Fibroblast of skin of left quadriceps (primary cell): ENCODE measurements around the gene UBE2L6.
"Not testable (repeated sequence)": the region's sequence is repeated elsewhere in the genome, so short reads cannot be mapped to it uniquely, and the experiment has no call there.

Source experiments
- DNase-seq, 2 experiments: peaks; one replicate each; pipeline ENCODE4 v3.0.0-alpha.2; 2013; ENCODE audit warnings: low read depth in 2 of 2

Gene UBE2L6

DNA sequence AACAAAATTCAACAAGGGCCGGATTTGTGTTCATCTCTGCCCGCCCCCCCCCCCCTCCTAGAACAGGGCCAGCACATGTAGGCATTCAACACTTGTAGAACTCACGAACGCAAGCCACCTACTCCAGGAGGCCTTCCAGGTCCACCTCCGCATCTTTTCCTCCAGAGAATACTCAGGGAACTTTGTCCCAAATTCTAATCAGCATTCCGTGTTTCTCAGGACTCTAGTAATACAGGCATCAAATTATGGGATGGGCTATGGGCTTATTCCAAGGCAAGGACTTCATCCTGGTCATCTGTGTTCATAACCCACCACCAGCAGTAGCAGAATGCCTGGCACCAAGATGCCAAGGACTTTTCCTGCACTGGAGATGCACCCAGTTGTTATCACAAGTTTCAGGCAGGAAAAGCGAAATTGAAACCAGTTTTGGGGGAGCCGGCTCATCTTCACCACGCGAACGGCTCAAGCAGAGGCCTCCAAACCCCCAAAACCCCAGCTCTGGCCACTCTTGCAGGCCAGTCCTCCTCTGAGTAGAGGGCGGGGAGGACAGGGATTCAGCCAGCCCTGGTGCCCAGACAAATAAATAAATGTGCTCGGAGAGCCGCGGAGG is 462 bp downstream of the UBE2L6 start:
- no peak for DNase-seq

DNA sequence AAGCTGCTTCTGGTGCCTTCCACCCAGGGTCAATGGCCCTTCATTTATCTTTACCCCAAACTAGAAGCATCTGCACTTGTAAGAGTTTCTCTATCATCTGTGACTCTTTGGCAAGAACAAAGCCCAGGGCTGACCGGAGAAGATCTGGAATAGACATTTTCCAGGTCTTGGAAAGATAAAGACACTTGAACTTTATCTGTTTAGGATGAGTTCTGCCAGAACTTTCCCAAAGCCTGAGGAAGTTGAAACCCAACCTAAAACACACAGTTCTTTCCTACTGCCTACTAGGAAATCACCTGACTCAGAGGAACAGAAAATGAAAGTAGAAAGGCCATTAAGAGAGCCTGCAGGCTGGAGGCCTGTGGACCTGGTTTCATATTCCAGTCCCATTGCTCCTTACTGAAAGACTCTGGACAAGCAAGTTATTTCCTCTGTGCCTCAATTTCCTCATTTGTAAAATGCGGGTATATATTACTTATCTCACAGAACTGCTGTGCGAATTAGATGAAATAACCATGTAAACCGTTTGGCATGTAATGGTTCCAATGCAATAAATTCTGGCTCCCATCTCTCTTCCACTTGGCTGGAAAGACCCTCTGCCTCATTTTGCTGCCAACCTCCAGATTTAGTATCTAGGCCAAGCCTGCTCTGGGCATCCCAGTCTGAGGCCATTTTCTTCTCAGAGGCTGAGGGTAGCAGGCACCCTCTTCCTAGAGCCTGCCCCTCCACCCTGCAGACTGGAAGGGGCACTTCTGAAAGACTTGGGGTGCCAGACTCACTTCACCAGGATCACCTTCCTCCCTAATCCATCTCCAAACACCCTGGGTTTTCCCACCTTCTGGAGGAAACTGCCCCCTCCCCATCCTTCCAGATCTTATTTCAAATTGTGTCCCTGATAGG is 1.2 kb downstream of the UBE2L6 start:
- DNase-seq: no peak

DNA sequence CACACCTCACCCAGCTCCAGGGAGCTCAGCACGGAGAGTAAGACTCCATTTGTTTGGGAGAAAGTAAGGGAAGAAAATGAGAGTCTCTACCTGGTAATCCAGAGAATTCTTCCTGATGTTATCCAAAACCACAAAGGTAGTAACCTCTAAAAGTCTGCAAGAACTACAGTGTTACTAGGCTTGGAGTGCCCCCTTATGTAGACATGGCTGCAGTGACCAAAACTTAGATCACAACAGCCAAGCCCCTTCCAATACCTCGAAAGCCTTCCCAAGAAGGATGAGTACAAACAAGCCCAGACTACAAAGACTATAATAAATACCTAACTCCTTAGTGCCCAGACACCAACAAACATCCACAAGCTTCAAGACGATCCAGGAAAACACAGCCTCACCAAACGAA is 4.9 kb downstream of the UBE2L6 start:
- no peak for DNase-seq

DNA sequence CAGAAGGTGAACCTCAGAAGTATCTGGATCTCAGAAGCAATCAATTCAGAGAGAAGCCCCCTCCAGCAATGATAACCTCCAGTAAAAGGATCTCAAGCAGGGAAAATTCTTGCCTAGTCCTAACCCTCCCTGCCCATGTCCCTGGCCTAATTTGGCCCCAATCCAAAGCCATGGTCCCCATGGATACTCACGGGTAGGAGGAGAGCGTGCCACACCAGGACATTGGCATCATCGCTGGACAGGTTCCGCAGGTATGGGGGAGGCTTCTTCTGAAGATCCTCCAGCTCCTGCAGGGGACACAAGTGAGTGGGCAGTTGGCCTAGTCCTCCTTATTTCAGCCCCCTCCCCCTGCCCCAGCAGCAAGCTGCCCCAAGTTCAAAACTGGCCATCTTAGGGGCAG is 7.3 kb downstream of the UBE2L6 start:
- no peak for DNase-seq

GRCh38 chr11:57556041-57556440 is 11.4 kb downstream of the UBE2L6 start:
- no peak for DNase-seq

DNA sequence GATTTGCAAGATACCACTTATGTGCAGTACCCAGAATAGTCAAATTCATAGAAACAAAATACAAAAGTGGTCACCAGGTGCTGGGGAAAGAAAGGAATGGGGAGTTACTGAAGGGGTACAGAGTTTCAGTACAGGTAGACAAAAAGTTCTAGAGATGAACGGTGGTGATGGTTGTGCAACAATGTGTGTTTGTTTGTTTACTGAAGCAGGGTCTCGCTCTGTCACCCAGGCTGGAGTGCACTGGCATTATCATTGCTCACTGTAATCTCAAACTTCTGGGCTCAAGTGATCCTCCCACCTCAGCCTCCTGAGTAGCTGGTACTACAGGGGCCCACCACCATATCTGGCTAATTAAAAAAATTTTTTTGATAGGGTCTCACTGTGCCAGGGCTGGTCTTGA is 12.1 kb downstream of the UBE2L6 start:
- no peak for DNase-seq

- no peak for DNase-seq
Observed at GRCh38 chr11:57552479-57552878, 15.0 kb downstream of the UBE2L6 start.

GRCh38 chr11:57551941-57552340 is 15.5 kb downstream of the UBE2L6 start:
- no peak for DNase-seq

DNA sequence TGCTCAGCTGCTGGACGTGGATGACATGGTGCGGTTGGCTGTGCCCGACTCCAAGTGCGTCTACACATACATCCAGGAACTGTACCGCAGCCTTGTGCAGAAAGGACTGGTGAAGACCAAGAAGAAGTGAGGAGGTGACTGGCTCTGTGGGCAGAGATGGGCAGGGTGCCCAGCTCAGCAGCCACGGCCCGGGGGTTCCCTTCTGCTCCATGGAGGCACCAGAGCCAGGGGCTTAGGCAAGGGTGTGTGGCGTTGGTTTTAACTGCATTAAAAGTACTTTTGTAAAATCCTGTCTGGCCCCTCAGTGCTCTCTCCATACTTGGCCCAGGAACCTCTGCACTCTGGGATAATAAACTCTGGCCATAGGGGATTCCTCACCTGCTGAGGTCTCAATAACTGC is 17.5 kb downstream of the UBE2L6 start:
- DNase-seq: no peak

- no peak for DNase-seq
Observed at GRCh38 chr11:57547854-57548377, 19.6 kb downstream of the UBE2L6 start.

DNA sequence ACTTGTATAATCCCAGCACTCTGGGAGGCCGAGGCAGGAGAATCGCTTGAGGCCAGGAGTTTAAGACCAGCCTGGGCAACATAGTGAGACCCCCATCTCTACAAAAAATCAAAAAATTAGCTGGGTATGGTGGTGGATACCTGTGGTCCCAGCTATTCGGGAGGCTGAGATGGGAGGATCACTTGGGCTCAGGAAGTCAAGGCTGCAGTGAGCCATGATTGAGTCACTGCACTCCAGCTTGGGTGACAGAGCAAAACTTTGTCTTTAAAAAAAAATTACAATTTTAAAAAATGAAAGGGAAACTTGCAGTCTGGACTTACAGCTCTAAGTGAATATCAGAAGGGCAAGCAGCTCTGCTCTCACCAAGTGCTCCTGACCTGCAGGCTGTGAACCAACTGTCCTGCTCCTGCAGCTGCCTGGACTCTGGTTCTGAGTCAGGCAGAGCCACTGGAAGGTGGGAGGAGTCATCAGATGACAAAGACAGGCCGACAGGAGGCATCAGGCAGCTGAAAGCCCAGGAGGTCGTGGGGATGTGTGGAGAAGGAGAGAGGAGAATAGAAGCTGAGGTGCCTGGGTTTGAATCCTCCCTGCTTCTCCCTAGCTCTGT is 20.5 kb downstream of the UBE2L6 start:
- no peak for DNase-seq

- no peak for DNase-seq
Observed at GRCh38 chr11:57546451-57546850, 21.0 kb downstream of the UBE2L6 start.

DNA sequence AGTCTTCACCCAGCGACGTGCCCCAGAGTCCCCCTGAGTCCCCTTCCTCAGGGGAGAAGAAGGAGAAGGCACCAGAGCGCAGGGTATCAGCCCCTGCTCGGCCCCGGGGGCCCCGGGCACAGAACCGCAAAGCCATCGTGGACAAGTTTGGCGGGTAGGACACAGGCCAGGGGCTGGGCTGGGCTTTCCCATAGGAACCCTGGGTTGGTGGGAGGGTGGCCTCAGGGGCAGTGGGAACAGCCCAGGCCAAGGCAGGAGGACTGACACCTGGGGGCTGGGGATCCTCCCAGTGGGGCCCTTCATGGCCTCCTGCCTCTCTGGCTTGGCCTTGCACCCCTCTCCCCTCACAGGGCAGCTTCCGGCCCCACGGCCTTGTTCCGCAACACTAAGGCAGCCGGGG is 21.6 kb downstream of the UBE2L6 start:
- DNase-seq: no peak

- DNase-seq: no peak
Observed at GRCh38 chr11:57544566-57544965, 22.9 kb downstream of the UBE2L6 start.

GRCh38 chr11:57543593-57543992 is 23.9 kb downstream of the UBE2L6 start:
- no peak for DNase-seq

DNA sequence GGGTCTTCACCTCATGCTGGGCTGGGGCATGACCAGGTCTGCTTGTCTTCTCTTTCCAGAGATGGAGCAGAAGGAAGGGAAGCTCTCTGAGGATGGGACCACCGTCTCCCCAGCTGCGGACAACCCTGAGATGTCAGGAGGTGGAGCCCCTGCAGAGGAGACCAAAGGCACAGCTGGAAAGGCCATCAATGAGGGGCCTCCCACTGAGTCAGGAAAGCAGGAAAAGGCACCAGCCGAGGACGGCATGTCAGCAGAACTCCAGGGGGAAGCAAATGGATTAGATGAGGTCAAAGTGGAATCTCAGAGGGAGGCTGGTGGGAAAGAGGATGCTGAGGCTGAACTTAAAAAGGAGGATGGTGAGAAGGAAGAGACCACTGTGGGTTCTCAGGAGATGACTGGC is 24.9 kb downstream of the UBE2L6 start:
- no peak for DNase-seq

DNA sequence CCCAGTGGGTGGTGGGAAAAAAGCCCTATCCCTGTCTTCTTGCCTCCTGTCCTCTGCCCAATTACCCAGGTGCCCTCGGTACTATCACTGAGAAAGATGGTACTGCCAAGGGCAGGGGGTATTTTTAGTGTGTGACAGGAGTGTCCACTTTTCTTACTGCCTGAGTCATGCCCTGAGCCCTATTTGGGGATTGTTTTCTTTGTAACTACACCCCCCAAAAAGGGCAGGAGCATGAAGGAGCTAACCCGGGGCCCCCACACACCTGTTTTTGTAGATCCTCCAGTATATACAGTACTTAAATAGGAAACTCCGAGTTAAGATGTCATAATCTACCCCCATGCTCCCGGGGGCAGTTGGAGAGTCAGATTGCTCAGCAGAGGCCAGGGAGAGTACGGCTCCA is 26.3 kb downstream of the UBE2L6 start:
- DNase-seq: no peak

DNA sequence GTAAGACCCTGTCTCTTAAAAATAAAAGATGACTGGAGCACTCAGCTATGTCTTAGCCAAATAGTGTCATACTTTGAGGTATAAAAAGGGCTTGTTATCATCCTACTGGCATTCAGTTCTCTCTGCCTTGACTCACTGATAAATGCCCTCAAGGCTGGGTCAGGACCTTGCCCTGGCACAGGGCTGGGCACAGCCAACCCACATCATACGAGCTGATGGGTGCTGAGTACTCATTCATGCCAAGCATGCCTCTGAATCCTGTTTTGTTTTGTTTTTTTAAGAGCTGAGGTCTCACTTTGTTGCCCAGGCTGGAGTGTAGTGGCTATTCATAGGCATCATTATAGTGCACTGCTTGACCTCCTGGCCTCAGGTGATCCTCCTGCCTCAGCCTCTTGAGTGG is 28.1 kb downstream of the UBE2L6 start:
- no peak for DNase-seq

DNA sequence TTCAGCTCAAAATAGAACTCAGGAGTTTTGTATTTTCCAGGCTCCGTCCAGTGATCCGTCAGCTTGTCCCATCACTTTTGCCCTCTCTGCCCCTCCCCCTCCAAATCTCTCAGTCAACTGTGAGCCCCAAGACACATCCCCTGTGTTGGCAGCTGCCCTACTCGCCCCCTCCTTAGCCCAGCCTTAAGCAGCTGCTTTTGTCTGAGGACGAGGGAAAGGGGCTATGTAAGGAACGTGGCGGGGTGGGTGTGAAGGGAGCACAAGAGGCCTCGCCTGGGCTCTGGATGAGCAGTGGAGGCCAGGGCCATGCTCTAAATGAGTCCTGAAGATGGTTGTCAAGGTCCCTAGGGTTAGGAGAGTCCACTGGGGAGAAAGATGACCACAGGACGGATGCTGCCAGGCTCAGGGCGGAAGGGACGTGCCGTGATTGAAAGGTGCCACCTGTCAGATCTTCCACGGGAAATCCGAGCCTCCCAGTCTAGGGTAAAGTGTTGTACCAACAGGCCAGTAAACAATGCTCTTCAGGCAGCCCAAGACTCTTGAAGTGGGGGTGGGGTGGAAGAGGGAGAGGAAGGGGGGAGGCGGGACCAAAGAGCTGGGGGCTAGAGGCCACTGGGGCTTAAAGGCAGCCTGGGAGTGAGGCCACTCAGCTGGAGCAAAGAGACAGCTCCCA is 30.4 kb downstream of the UBE2L6 start, which contains the start of gene SMTNL1:
TSS of gene SMTNL1 (plus strand) at position 649 of the 673 bp plus-strand sequence. CDS start 5,048 bp downstream, outside the sequence.
- DNase-seq: no peak

DNA sequence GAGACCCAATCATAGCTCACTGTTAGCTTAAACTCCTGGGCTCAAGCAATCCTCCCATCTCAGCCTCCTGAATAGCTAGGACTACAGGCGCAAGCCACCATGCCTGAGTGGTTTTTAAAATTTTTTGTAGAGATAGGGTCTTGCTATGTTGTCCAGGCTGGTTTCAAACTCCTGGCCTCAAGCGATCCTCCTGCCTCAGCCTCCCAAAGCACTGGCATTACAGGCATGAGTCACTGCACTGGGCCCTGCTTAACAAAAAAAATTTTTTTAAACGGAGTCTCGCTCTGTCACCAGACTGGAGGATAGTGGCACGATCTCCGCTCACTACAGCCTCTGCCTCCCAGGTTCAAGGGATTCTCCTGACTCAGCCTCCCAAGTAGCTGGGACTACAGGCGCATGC is 33.0 kb downstream of the UBE2L6 start:
- not testable (repeated sequence) for DNase-seq

DNA sequence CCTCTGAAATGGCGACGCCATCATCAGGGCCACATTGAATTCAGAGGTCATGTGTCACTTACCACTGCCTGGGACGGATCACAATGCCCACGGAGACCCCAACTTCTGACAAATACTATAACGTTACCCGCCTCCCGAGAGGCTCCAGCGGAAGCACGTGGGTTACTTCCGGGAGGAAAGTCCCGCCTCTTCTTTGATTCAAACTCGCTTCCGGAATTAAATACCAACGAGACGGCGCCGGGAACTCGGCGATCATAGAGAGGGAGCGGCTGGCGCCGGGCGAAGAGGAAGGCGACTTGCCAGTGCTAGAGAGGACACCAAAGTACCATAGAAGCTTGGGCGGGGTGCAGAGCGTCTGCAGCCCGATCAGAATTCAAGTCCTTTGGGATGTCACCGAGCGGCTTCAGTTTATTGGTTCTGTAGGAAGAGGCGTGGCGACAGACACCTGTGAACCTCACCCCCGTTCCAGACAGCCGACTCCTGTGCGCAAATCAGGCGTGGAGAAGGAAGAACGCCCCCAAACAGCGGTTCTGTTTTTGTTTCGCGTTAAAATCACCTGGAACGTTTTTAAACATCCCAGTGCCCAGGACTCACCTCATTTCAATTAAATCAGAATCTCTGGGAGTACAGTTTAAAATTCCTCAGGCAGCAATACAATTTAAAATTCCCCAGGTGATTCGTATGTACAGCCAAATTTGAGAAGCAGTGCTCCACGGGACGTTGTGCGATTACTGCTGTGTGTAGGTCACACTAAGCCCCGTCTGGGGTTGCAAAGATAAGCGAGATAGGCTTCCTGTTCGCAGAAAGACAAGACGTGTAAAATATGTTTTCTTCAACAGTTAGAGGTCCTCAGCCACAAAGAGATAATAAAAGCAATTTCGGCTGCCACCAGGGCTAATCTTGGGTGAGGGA is 36.6 kb downstream of the UBE2L6 start, which contains the start of gene TIMM10:
TSS of gene TIMM10 (minus strand) at position 159 of the 912 bp plus-strand sequence. CDS start 565 bp downstream, outside the sequence.
- DNase-seq: peak; percentile 92 to 93
